HepG2 (cell line): ENCODE results near the gene PCYT2. TPM values are rescaled to one million over a fixed set of nuclear protein-coding genes. Genes with fewer than 3 reads are reported as not detected.

Experiments used
- FOXA3 ChIP-seq: IDR thresholded peaks from 2 replicates; pipeline ENCODE4 v1.6.1; 2016; ENCODE audit warnings: missing genetic modification reagents, missing compliant biosample characterization
- KLF9 ChIP-seq: IDR thresholded peaks from 2 replicates; pipeline ENCODE4 v1.6.1; 2016; ENCODE audit warnings: low read depth
- MED8 ChIP-seq: sonication (generic); formaldehyde crosslinking; IDR thresholded peaks from 2 replicates; pipeline ENCODE4 v1.8.1; 2023; ENCODE audit warnings: mild to moderate bottlenecking, missing genetic modification reagents; ENCODE audit not compliant: insufficient replicate concordance
- MEF2D ChIP-seq: sonication (generic); formaldehyde crosslinking; IDR thresholded peaks from 2 replicates; pipeline ENCODE4 v1.5.1; 2020; ENCODE audit warnings: mild to moderate bottlenecking, missing genetic modification reagents
- NR2F2 ChIP-seq: IDR thresholded peaks from 2 replicates; pipeline ENCODE4 v1.6.1; 2012; ENCODE audit warnings: low read depth, inconsistent platforms, borderline replicate concordance
- SMAD3 ChIP-seq: sonication (generic); formaldehyde crosslinking; IDR thresholded peaks from 2 replicates; pipeline ENCODE4 v1.4.0; 2020; ENCODE audit warnings: missing genetic modification reagents
- ZFP36L2 ChIP-seq: sonication (generic); formaldehyde crosslinking; IDR thresholded peaks from 2 replicates; pipeline ENCODE4 v1.4.0; 2020; ENCODE audit warnings: missing genetic modification reagents
- ZFP90 ChIP-seq: sonication (generic); formaldehyde crosslinking; IDR thresholded peaks from 2 replicates; pipeline ENCODE4 v1.8.0; 2022; ENCODE audit warnings: missing genetic modification reagents, mild to moderate bottlenecking, inconsistent platforms, borderline replicate concordance
- ZNF317 ChIP-seq: sonication (generic); formaldehyde crosslinking; IDR thresholded peaks from 2 replicates; pipeline ENCODE4 v1.5.0; 2020; ENCODE audit warnings: mild to moderate bottlenecking, missing genetic modification reagents
- ZNF431 ChIP-seq: sonication (generic); formaldehyde crosslinking; IDR thresholded peaks from 2 replicates; pipeline ENCODE4 v1.9.0; 2022; ENCODE audit warnings: missing genetic modification reagents, low read depth, mild to moderate bottlenecking, borderline replicate concordance
- ZNF652 ChIP-seq: IDR thresholded peaks from 2 replicates; pipeline ENCODE4 v1.6.1; 2016; ENCODE audit warnings: low read depth, borderline replicate concordance
- ZNF724P ChIP-seq: sonication (generic); formaldehyde crosslinking; IDR thresholded peaks from 2 replicates; pipeline ENCODE4 v1.8.0; 2022; ENCODE audit warnings: missing genetic modification reagents, borderline replicate concordance
- ZSCAN22 ChIP-seq: sonication (generic); formaldehyde crosslinking; IDR thresholded peaks from 2 replicates; pipeline ENCODE4 v1.4.0; 2020; ENCODE audit warnings: mild to moderate bottlenecking, missing genetic modification reagents
- polyA plus RNA-seq, 8 experiments: library from polyadenylated mRNA; depleted of rRNA in 3 of 8; stranded (reverse) in 7 of 8; unstranded in 1 of 8; fragments of >200 nt; fragmentation: Illumina TruSeq in 4 of 8; extraction: Trizol in 4 of 8; gene quantifications; 2 replicates each; pipeline versions ENCODE4 v1.2.1 to v1.2.3, GENCODE V29; 2011 to 2016; ENCODE audit warnings: low read depth in 4 of 8, missing spikeins in 1 of 8, mixed read lengths in 1 of 8; ENCODE audit not compliant: insufficient read depth in 1 of 8
- total RNA-seq, 5 experiments: library from RNA; depleted of rRNA; stranded (reverse); fragments of >200 nt; fragmentation: Illumina TruSeq; extraction: Trizol; gene quantifications; 2 replicates each; pipeline ENCODE4 v1.2.3, GENCODE V29; 2016; ENCODE audit warnings: low read depth in 1 of 5
- TF ChIP-seq, protein P1 (sequence below): sonication (generic); formaldehyde crosslinking; conservative IDR thresholded peaks from 2 replicates; pipeline ENCODE4 v1.4.0; 2020; ENCODE audit warnings: missing genetic modification reagents
- TF ChIP-seq, protein P2 (sequence below): sonication (generic); formaldehyde crosslinking; IDR thresholded peaks from 2 replicates; pipeline ENCODE4 v1.4.0; 2020; ENCODE audit warnings: missing genetic modification reagents
- TF ChIP-seq, protein P3 (sequence below): sonication (generic); formaldehyde crosslinking; IDR thresholded peaks from 2 replicates; pipeline ENCODE4 v1.8.0; 2022; ENCODE audit warnings: missing genetic modification reagents, mild to moderate bottlenecking, moderate library complexity, borderline replicate concordance
- TF ChIP-seq, protein P4 (sequence below): sonication (generic); formaldehyde crosslinking; IDR thresholded peaks from 2 replicates; pipeline ENCODE4 v1.5.0; 2020; ENCODE audit warnings: missing genetic modification reagents

Gene PCYT2
- total and polyA plus RNA-seq, 2 of the 13 experiments (the other 11 are each of a cell fraction or from before 2014, with no cell fraction given) = 147 to 297 TPM

DNA sequence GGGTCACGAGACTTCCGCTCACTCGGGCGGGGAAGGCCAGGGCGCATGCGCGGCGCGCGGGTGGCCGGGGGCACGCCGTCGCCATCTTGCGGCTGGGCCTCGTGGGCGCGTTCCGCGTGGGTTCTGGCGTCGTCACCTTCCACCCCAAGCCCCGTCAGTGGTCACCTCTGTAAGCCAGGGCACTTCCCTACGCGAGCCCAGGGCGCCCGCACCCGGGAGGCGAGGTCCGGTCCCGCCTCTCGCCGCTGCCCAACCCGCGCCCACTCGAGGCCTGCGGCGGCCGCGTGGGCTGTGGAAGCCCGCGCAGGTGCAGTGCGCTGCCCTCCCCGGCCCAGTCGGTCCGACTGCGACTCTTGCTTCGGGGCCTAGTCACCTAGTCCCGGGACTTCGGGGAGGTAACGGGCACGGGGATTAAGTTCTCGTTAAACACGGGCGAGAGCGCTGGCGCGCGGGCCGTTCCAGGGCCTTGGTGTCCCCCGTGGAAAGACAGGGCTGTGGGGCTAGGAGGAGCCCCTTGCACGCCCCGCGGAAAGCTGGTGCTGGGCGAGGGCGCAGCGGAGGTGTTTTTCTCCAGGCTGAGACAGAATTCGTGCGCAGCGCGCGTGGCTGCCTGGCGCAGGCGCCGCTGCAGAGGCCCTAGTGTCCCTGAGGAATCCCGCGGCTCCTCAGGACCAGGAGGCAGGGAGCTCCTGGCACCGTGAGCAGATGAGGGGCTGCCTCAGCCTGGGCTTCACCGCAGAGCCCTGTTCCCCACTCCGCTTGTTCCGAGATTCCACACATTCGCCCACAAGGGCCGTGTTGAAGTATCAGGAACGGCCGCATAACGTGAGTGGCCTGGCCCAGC lies 39.6 kb downstream of the PCYT2 start (continued):
- TF ChIP-seq FOXA3 (peak; percentile 72), ZNF652 (CRISPR knock-in tag) (no peak), MED8 (CRISPR knock-in tag) (peak; percentile 85), MEF2D (CRISPR knock-in tag) (no peak), SMAD3 (no peak), ZNF724P (peak; percentile 89), NR2F2 (peak; percentile 39; the same call in 1 of the 2 replicates), ZNF317 (CRISPR knock-in tag) (no peak; the same call in 1 of the 2 replicates), ZFP90 (peak; percentile 78), ZNF431 (peak; percentile 88), ZSCAN22 (CRISPR knock-in tag) (0 out of 2 replicates have a peak, but pooled peaks have one; percentile 66), ZFP36L2 (CRISPR knock-in tag) (no peak), KLF9 (CRISPR knock-in tag) (peak; percentile 81; the same call in 1 of the 2 replicates)
- TF ChIP-seq, protein P1, sequence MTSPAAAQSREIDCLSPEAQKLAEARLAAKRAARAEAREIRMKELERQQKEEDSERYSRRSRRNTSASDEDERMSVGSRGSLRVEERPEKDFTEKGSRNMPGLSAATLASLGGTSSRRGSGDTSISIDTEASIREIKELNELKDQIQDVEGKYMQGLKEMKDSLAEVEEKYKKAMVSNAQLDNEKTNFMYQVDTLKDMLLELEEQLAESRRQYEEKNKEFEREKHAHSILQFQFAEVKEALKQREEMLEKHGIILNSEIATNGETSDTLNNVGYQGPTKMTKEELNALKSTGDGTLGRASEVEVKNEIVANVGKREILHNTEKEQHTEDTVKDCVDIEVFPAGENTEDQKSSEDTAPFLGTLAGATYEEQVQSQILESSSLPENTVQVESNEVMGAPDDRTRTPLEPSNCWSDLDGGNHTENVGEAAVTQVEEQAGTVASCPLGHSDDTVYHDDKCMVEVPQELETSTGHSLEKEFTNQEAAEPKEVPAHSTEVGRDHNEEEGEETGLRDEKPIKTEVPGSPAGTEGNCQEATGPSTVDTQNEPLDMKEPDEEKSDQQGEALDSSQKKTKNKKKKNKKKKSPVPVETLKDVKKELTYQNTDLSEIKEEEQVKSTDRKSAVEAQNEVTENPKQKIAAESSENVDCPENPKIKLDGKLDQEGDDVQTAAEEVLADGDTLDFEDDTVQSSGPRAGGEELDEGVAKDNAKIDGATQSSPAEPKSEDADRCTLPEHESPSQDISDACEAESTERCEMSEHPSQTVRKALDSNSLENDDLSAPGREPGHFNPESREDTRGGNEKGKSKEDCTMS (CRISPR knock-in tag) = no peak
- TF ChIP-seq, protein P2, sequence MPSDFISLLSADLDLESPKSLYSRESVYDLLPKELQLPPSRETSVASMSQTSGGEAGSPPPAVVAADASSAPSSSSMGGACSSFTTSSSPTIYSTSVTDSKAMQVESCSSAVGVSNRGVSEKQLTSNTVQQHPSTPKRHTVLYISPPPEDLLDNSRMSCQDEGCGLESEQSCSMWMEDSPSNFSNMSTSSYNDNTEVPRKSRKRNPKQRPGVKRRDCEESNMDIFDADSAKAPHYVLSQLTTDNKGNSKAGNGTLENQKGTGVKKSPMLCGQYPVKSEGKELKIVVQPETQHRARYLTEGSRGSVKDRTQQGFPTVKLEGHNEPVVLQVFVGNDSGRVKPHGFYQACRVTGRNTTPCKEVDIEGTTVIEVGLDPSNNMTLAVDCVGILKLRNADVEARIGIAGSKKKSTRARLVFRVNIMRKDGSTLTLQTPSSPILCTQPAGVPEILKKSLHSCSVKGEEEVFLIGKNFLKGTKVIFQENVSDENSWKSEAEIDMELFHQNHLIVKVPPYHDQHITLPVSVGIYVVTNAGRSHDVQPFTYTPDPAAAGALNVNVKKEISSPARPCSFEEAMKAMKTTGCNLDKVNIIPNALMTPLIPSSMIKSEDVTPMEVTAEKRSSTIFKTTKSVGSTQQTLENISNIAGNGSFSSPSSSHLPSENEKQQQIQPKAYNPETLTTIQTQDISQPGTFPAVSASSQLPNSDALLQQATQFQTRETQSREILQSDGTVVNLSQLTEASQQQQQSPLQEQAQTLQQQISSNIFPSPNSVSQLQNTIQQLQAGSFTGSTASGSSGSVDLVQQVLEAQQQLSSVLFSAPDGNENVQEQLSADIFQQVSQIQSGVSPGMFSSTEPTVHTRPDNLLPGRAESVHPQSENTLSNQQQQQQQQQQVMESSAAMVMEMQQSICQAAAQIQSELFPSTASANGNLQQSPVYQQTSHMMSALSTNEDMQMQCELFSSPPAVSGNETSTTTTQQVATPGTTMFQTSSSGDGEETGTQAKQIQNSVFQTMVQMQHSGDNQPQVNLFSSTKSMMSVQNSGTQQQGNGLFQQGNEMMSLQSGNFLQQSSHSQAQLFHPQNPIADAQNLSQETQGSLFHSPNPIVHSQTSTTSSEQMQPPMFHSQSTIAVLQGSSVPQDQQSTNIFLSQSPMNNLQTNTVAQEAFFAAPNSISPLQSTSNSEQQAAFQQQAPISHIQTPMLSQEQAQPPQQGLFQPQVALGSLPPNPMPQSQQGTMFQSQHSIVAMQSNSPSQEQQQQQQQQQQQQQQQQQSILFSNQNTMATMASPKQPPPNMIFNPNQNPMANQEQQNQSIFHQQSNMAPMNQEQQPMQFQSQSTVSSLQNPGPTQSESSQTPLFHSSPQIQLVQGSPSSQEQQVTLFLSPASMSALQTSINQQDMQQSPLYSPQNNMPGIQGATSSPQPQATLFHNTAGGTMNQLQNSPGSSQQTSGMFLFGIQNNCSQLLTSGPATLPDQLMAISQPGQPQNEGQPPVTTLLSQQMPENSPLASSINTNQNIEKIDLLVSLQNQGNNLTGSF (CRISPR knock-in tag) = peak; percentile 89
- TF ChIP-seq, protein P3, sequence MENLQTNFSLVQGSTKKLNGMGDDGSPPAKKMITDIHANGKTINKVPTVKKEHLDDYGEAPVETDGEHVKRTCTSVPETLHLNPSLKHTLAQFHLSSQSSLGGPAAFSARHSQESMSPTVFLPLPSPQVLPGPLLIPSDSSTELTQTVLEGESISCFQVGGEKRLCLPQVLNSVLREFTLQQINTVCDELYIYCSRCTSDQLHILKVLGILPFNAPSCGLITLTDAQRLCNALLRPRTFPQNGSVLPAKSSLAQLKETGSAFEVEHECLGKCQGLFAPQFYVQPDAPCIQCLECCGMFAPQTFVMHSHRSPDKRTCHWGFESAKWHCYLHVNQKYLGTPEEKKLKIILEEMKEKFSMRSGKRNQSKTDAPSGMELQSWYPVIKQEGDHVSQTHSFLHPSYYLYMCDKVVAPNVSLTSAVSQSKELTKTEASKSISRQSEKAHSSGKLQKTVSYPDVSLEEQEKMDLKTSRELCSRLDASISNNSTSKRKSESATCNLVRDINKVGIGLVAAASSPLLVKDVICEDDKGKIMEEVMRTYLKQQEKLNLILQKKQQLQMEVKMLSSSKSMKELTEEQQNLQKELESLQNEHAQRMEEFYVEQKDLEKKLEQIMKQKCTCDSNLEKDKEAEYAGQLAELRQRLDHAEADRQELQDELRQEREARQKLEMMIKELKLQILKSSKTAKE (CRISPR knock-in tag) = peak; percentile 31
- TF ChIP-seq, protein P4, sequence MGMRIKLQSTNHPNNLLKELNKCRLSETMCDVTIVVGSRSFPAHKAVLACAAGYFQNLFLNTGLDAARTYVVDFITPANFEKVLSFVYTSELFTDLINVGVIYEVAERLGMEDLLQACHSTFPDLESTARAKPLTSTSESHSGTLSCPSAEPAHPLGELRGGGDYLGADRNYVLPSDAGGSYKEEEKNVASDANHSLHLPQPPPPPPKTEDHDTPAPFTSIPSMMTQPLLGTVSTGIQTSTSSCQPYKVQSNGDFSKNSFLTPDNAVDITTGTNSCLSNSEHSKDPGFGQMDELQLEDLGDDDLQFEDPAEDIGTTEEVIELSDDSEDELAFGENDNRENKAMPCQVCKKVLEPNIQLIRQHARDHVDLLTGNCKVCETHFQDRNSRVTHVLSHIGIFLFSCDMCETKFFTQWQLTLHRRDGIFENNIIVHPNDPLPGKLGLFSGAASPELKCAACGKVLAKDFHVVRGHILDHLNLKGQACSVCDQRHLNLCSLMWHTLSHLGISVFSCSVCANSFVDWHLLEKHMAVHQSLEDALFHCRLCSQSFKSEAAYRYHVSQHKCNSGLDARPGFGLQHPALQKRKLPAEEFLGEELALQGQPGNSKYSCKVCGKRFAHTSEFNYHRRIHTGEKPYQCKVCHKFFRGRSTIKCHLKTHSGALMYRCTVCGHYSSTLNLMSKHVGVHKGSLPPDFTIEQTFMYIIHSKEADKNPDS = peak; percentile 43; the same call in 1 of the 2 replicates
